Measurements from ENCODE around the gene ZFYVE28. TPM values are rescaled to one million over a fixed set of nuclear protein-coding genes. Genes with fewer than 3 reads are reported as not detected.

The ZFYVE28 gene
- total and polyA plus RNA-seq, 7 donors: 1.7 to 7.7 (median 3.4) TPM

GRCh38 chr4:2378898-2379297 lies 39.5 kb downstream of the ZFYVE28 start:
- 62 to 80% (median 77%) methylated on average over 3 of the region's 3 CpGs for WGBS, 3 donors
- Histone ChIP-seq H3K36me3 (ENCODE audit: insufficient read depth in 1 of 2, low read depth in 1 of 2) (no peaks in the 10 kb centered on the region), H3K4me3 (no peak overlapping the region), H3K27ac (no peak overlapping the region), H3K27me3 (ENCODE audit: insufficient read depth in 3 of 3, low read length in 2 of 3) (no peaks in the 10 kb centered on the region), H3K9me3 (no peaks in the 10 kb centered on the region), H3K4me1 (no peaks in the 10 kb centered on the region)
- TF ChIP-seq CTCF (IDR thresholded peaks at IDR 0.05): no peak
- intact Hi-C loops (cut with DNase I): no loop called here
- no peak for ATAC-seq
- no peak for DNase-seq

- no peaks in the 10 kb centered on the region for H3K9me3 ChIP-seq
- ATAC-seq (no peak), DNase-seq (no peak)
- intact Hi-C loops (cut with DNase I): no loop called here
- 71 to 86% (median 72%) methylated on average over 5 of the region's 5 CpGs for WGBS, 3 donors
- no peak overlapping the region for H3K27ac ChIP-seq
- no peaks in the 10 kb centered on the region for H3K27me3 ChIP-seq (ENCODE audit: insufficient read depth in 3 of 3, low read length in 2 of 3)
- no peak for TF ChIP-seq CTCF (IDR thresholded peaks at IDR 0.05)
- H3K4me1 ChIP-seq: no peaks in the 10 kb centered on the region
- H3K36me3 ChIP-seq (ENCODE audit: insufficient read depth in 1 of 2, low read depth in 1 of 2): no peaks in the 10 kb centered on the region
- no peak overlapping the region for H3K4me3 ChIP-seq
Measured at GRCh38 chr4:2378401-2378800, 40.0 kb downstream of the ZFYVE28 start.

GRCh38 chr4:2377241-2377640 lies 41.2 kb downstream of the ZFYVE28 start:
- H3K36me3 ChIP-seq (ENCODE audit: insufficient read depth in 1 of 2, low read depth in 1 of 2): no peaks in the 10 kb centered on the region
- no peak for TF ChIP-seq CTCF (IDR thresholded peaks at IDR 0.05)
- DNase-seq (no peak), ATAC-seq (no peak)
- 87 to 90% (median 90%) methylated on average over 14 of the region's 14 CpGs for WGBS, 3 donors
- H3K27ac ChIP-seq: no peak overlapping the region
- H3K9me3 ChIP-seq: no peaks in the 10 kb centered on the region
- no peak overlapping the region for H3K4me3 ChIP-seq
- intact Hi-C loops (cut with DNase I): no loop called here
- H3K27me3 ChIP-seq (ENCODE audit: insufficient read depth in 3 of 3, low read length in 2 of 3): no peaks in the 10 kb centered on the region
- H3K4me1 ChIP-seq: no peaks in the 10 kb centered on the region

GRCh38 chr4:2375427-2375826 lies 43.0 kb downstream of the ZFYVE28 start:
- H3K27me3 ChIP-seq (ENCODE audit: insufficient read depth in 3 of 3, low read length in 2 of 3): no peaks in the 10 kb centered on the region
- no peak for ATAC-seq
- WGBS, 3 donors: 78 to 85% (median 79%) methylated on average over 10 of the region's 10 CpGs

More at GRCh38 chr4:2375427-2375826, 43.0 kb downstream of the ZFYVE28 start:
- Histone ChIP-seq H3K4me1 (no peaks in the 10 kb centered on the region), H3K27ac (no peak overlapping the region), H3K36me3 (ENCODE audit: insufficient read depth in 1 of 2, low read depth in 1 of 2) (no peaks in the 10 kb centered on the region), H3K9me3 (no peaks in the 10 kb centered on the region), H3K4me3 (no peak overlapping the region)
- DNase-seq: no peak
- intact Hi-C loops (cut with DNase I): no loop called here
- no peak for TF ChIP-seq CTCF (IDR thresholded peaks at IDR 0.05)

Measured in psoas muscle (tissue), 8 donors.